ENCODE results near the gene RAD23A. TPM values are rescaled to one million over a fixed set of nuclear protein-coding genes. Genes with fewer than 3 reads are reported as not detected.

Gene RAD23A
- total and polyA plus RNA-seq, 9 of the 15 experiments (the other 6 are each of a cell fraction or from before 2014, with no cell fraction given), result 9.5 to 181 (median 101) TPM

DNA sequence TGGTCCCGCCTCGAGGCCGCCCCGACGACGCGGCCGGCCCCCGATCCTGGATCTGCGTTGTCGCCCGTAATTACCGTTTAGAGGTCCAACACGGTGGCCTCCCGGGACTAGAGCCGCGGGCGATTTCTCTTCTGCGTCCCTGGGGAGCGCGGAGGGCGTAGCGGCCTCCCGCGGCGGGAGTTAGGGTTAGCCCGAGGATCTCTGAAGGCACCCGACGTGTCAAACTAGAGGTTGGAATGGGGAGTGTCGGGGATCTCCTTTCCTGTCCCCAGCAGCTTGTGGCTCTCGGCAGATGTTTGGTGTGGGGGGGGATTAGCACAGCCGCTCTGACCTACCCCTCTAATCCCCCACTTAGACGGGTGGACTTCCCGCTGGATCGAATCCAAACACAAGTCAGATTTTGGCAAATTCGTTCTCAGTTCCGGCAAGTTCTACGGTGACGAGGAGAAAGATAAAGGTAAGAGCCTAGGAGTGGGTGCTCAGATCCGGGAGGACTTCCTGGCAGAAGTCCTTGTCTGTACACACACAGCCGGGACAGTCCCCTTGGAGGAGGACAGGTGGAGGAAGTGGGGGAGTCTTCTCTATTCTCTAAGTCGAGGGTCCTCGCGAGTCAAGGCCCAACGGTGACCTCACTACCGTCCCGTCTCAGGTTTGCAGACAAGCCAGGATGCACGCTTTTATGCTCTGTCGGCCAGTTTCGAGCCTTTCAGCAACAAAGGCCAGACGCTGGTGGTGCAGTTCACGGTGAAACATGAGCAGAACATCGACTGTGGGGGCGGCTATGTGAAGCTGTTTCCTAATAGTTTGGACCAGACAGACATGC lies 6.7 kb upstream of the RAD23A start (continued):
- TF ChIP-seq, protein P1, sequence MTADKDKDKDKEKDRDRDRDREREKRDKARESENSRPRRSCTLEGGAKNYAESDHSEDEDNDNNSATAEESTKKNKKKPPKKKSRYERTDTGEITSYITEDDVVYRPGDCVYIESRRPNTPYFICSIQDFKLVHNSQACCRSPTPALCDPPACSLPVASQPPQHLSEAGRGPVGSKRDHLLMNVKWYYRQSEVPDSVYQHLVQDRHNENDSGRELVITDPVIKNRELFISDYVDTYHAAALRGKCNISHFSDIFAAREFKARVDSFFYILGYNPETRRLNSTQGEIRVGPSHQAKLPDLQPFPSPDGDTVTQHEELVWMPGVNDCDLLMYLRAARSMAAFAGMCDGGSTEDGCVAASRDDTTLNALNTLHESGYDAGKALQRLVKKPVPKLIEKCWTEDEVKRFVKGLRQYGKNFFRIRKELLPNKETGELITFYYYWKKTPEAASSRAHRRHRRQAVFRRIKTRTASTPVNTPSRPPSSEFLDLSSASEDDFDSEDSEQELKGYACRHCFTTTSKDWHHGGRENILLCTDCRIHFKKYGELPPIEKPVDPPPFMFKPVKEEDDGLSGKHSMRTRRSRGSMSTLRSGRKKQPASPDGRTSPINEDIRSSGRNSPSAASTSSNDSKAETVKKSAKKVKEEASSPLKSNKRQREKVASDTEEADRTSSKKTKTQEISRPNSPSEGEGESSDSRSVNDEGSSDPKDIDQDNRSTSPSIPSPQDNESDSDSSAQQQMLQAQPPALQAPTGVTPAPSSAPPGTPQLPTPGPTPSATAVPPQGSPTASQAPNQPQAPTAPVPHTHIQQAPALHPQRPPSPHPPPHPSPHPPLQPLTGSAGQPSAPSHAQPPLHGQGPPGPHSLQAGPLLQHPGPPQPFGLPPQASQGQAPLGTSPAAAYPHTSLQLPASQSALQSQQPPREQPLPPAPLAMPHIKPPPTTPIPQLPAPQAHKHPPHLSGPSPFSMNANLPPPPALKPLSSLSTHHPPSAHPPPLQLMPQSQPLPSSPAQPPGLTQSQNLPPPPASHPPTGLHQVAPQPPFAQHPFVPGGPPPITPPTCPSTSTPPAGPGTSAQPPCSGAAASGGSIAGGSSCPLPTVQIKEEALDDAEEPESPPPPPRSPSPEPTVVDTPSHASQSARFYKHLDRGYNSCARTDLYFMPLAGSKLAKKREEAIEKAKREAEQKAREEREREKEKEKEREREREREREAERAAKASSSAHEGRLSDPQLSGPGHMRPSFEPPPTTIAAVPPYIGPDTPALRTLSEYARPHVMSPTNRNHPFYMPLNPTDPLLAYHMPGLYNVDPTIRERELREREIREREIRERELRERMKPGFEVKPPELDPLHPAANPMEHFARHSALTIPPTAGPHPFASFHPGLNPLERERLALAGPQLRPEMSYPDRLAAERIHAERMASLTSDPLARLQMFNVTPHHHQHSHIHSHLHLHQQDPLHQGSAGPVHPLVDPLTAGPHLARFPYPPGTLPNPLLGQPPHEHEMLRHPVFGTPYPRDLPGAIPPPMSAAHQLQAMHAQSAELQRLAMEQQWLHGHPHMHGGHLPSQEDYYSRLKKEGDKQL (CRISPR knock-in tag; IDR thresholded peaks at IDR 0.05; ENCODE audit: borderline replicate concordance), result 0 out of 2 replicates have a peak, but pooled peaks have one; percentile 83
- TF ChIP-seq CBX2 (IDR thresholded peaks at IDR 0.05; ENCODE audit: insufficient read depth, low read length, poor library complexity, severe bottlenecking) (no peak), ZNF197 (CRISPR knock-in tag; IDR thresholded peaks at IDR 0.05; ENCODE audit: low read depth) (no peak), TARDBP (IDR thresholded peaks at IDR 0.05) (no peak), CHD1 (IDR thresholded peaks at IDR 0.05; ENCODE audit: low read length) (peak; percentile 86), HDAC1 (IDR thresholded peaks at IDR 0.05) (peak in 1 of 2 experiments; percentile 68; a peak in 2 of 4 replicates), NFE2 (IDR thresholded peaks at IDR 0.05; ENCODE audit: low read depth) (no peak), PCBP1 (IDR thresholded peaks at IDR 0.05; ENCODE audit: low read depth, low read length, poor library complexity, severe bottlenecking) (peak; percentile 5), RBBP5 (IDR thresholded peaks at IDR 0.05; ENCODE audit: borderline replicate concordance, insufficient read depth, low read length, poor library complexity, severe bottlenecking) (peak; percentile 28), EGR1 (conservative IDR thresholded peaks at IDR 0.05) (peak; percentile 49), SP1 (CRISPR knock-in tag; IDR thresholded peaks at IDR 0.05) (0 out of 2 replicates have a peak, but pooled peaks have one; percentile 5)
- TF ChIP-seq, protein P2, sequence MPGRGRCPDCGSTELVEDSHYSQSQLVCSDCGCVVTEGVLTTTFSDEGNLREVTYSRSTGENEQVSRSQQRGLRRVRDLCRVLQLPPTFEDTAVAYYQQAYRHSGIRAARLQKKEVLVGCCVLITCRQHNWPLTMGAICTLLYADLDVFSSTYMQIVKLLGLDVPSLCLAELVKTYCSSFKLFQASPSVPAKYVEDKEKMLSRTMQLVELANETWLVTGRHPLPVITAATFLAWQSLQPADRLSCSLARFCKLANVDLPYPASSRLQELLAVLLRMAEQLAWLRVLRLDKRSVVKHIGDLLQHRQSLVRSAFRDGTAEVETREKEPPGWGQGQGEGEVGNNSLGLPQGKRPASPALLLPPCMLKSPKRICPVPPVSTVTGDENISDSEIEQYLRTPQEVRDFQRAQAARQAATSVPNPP (IDR thresholded peaks at IDR 0.05; ENCODE audit: borderline replicate concordance, insufficient read depth, insufficient read length), result no peak
- TF ChIP-seq, protein P3, sequence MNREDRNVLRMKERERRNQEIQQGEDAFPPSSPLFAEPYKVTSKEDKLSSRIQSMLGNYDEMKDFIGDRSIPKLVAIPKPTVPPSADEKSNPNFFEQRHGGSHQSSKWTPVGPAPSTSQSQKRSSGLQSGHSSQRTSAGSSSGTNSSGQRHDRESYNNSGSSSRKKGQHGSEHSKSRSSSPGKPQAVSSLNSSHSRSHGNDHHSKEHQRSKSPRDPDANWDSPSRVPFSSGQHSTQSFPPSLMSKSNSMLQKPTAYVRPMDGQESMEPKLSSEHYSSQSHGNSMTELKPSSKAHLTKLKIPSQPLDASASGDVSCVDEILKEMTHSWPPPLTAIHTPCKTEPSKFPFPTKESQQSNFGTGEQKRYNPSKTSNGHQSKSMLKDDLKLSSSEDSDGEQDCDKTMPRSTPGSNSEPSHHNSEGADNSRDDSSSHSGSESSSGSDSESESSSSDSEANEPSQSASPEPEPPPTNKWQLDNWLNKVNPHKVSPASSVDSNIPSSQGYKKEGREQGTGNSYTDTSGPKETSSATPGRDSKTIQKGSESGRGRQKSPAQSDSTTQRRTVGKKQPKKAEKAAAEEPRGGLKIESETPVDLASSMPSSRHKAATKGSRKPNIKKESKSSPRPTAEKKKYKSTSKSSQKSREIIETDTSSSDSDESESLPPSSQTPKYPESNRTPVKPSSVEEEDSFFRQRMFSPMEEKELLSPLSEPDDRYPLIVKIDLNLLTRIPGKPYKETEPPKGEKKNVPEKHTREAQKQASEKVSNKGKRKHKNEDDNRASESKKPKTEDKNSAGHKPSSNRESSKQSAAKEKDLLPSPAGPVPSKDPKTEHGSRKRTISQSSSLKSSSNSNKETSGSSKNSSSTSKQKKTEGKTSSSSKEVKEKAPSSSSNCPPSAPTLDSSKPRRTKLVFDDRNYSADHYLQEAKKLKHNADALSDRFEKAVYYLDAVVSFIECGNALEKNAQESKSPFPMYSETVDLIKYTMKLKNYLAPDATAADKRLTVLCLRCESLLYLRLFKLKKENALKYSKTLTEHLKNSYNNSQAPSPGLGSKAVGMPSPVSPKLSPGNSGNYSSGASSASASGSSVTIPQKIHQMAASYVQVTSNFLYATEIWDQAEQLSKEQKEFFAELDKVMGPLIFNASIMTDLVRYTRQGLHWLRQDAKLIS (CRISPR knock-in tag; IDR thresholded peaks at IDR 0.05), result peak; percentile 75; the same call in 1 of the 2 replicates
- TF ChIP-seq, protein P4, sequence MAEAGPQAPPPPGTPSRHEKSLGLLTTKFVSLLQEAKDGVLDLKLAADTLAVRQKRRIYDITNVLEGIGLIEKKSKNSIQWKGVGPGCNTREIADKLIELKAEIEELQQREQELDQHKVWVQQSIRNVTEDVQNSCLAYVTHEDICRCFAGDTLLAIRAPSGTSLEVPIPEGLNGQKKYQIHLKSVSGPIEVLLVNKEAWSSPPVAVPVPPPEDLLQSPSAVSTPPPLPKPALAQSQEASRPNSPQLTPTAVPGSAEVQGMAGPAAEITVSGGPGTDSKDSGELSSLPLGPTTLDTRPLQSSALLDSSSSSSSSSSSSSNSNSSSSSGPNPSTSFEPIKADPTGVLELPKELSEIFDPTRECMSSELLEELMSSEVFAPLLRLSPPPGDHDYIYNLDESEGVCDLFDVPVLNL (CRISPR knock-in tag; IDR thresholded peaks at IDR 0.05; ENCODE audit: low read depth), result no peak

Measured in K562 (cell line).